ENCODE results near the gene NELL2.
A peak's percentile ranks its signal among the peaks of the same experiment; 100 is the strongest.

GRCh38 chr12:44526655-44527182 lies 349.4 kb downstream of the NELL2 start:
- TF ChIP-seq ZBTB40 (IDR thresholded peaks at IDR 0.05; ENCODE audit: borderline replicate concordance) (no peak), CTCF (IDR thresholded peaks at IDR 0.05 in 2 of 3, conservative IDR thresholded peaks at IDR 0.05 in 1 of 3; ENCODE audit: control insufficient read depth in 2 of 3, extremely low read depth in 1 of 3, insufficient read depth in 1 of 3, low read depth in 3 of 3, low read length in 3 of 3) (peak in 1 of 3 experiments; percentile 17; a peak in 1 of 6 replicates), EP300 (IDR thresholded peaks at IDR 0.05; ENCODE audit: borderline replicate concordance in 1 of 2, control insufficient read depth in 1 of 2, low read depth in 2 of 2, low read length in 2 of 2) (no peak), POLR2A (IDR thresholded peaks at IDR 0.05; ENCODE audit: low read depth, low read length) (no peak), EZH2 (IDR thresholded peaks at IDR 0.05; ENCODE audit: borderline replicate concordance, control insufficient read depth, low read depth, low read length) (no peak), BCL3 (IDR thresholded peaks at IDR 0.05; ENCODE audit: borderline replicate concordance, insufficient read depth, low read depth, low read length, poor library complexity, severe bottlenecking) (no peak), KDM1A (IDR thresholded peaks at IDR 0.05; ENCODE audit: borderline replicate concordance) (no peak), SIN3A (IDR thresholded peaks at IDR 0.05; ENCODE audit: low read depth, low read length) (no peak), FOXK2 (IDR thresholded peaks at IDR 0.05) (no peak), ASH2L (IDR thresholded peaks at IDR 0.05; ENCODE audit: borderline replicate concordance, low read depth) (no peak)
